GM19467 (cell line): Measurements from ENCODE around the gene PTGFR.

Experiments used
- ATAC-seq: cut with Tn5 transposase; IDR thresholded peaks from one replicate; pipeline ENCODE4 v1.9.1; 2021; ENCODE audit warnings: mild to moderate bottlenecking, moderate library complexity; ENCODE audit not compliant: unreplicated experiment

The PTGFR gene

GRCh38 chr1:78490861-78491450, at the start of gene PTGFR:
Gene PTGFR (plus strand): TSS chr1:78490974. CDS start chr1:78492744, 1,770 bp downstream.
- no peak for ATAC-seq

- no peak for ATAC-seq
These were observed 48.9 kb upstream of the PTGFR start for GRCh38 chr1:78441921-78442320.

- ATAC-seq, result no peak
These were observed 43.7 kb upstream of the PTGFR start for GRCh38 chr1:78447086-78447485.

GRCh38 chr1:78464449-78464891, 26.3 kb upstream of the PTGFR start:
- ATAC-seq, result no peak

GRCh38 chr1:78465143-78465542, 25.6 kb upstream of the PTGFR start:
- ATAC-seq, result no peak

GRCh38 chr1:78468521-78468920, 22.3 kb upstream of the PTGFR start:
- ATAC-seq, result no peak

GRCh38 chr1:78469576-78469975, 21.2 kb upstream of the PTGFR start:
- no peak for ATAC-seq

- ATAC-seq, result no peak
These were observed 18.7 kb upstream of the PTGFR start for GRCh38 chr1:78471890-78472620.

GRCh38 chr1:78472851-78473496, 17.8 kb upstream of the PTGFR start:
- no peak for ATAC-seq

- no peak for ATAC-seq
These were observed 16.7 kb upstream of the PTGFR start for GRCh38 chr1:78474092-78474491.

GRCh38 chr1:78475888-78476610, 14.7 kb upstream of the PTGFR start:
- ATAC-seq, result no peak

GRCh38 chr1:78483903-78484302, 6.9 kb upstream of the PTGFR start:
- ATAC-seq, result no peak

GRCh38 chr1:78491451-78492071, 787 bp downstream of the PTGFR start:
- no peak for ATAC-seq

- ATAC-seq, result no peak
These were observed 1.7 kb downstream of the PTGFR start for GRCh38 chr1:78492386-78492950.

GRCh38 chr1:78493451-78493850, 2.7 kb downstream of the PTGFR start:
- ATAC-seq, result no peak

GRCh38 chr1:78497201-78497600, 6.4 kb downstream of the PTGFR start:
- no peak for ATAC-seq

- ATAC-seq, result no peak
These were observed 9.8 kb downstream of the PTGFR start for GRCh38 chr1:78500529-78500928.

GRCh38 chr1:78501203-78501602, 10.4 kb downstream of the PTGFR start:
- no peak for ATAC-seq

- no peak for ATAC-seq
These were observed 20.6 kb downstream of the PTGFR start for GRCh38 chr1:78511334-78511733.

GRCh38 chr1:78516716-78517115, 25.9 kb downstream of the PTGFR start:
- ATAC-seq, result no peak

GRCh38 chr1:78519446-78519845, 28.7 kb downstream of the PTGFR start:
- no peak for ATAC-seq
